GM19452 (cell line): Measurements from ENCODE around the gene FAM20A.
"Not testable (repeated sequence)": the region's sequence is repeated elsewhere in the genome, so short reads cannot be mapped to it uniquely, and the experiment has no call there.

ENCODE experiments used
- ATAC-seq: cut with Tn5 transposase; IDR thresholded peaks from one replicate; pipeline ENCODE4 v1.9.1; 2021; ENCODE audit not compliant: unreplicated experiment

Gene FAM20A

DNA sequence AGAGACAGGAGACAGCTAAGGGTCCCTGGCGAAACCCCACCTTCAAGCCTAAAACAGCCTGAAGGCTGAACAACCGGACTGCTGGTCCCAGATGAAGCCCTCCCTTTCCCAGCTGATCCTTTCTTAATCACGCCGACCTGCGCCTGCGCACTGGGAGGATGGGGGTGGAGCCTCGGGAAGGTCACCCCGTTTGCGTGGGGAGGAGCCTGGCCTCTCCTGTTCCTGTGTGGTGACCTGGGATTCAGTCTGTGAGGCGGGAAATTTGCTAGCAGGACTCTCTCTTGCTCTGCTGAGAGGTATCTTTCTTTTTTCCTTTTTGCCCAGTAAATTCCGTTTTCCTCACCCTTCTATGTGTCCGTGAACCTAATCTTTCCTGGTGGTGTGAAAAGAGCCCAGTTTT lies 9.6 kb downstream of the FAM20A start:
- ATAC-seq = no peak

DNA sequence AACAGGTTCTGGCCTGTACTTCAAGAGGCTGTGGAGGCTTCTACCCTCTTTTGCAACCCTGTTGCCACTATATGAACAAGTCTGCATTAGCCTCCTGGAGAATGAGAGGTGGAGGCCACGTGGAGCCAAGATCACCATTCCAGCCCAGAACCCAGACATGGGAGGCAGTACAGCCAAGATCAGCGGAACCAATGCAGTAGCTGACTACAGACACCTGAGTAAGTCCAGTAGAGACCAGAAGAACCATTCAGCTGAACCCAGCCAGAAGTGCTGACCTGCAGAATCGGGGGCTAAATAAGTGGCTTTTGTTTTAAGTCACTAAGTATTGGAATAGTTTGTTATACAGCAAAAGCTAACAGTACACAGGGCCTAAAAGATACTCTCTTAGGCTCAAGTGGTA lies 12.1 kb downstream of the FAM20A start:
- ATAC-seq = no peak

DNA sequence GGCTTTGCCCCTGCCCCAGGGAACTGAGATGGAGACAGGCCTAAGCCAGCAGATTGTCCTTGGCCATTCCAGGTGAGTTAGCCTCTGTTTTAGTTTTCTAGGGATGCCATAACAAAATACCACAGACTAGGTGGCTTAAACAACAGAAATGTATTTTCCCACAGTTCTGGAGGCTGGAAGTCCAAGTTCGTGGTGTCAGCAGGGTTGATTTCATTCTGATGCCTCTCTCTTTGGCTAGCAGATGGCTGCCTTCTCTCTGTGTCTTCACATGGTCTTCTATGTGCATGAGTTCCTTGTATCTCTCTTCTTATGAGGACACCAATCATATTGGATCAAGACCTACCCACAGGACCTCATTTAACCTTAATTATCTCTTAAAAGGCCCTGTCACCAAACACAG lies 12.8 kb downstream of the FAM20A start:
- no peak for ATAC-seq

DNA sequence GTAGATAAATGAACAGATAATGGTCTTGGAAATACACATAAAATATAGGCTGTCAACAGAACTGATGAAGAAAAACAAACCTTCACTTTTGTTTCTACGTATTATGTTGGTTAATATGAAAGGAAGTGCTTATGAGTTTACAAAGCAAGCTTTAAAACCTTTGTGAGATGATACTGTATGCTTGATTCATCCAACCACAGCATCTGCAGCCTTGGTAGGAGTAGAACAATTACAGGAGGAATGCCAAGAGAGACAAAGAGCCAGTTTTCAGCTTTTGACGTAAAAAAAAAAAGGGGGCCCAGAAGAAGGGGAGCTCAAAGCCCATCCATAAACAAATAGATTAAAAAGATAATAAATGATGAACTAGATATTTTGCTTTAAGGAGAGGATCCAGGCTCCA lies 13.3 kb downstream of the FAM20A start:
- no peak for ATAC-seq

DNA sequence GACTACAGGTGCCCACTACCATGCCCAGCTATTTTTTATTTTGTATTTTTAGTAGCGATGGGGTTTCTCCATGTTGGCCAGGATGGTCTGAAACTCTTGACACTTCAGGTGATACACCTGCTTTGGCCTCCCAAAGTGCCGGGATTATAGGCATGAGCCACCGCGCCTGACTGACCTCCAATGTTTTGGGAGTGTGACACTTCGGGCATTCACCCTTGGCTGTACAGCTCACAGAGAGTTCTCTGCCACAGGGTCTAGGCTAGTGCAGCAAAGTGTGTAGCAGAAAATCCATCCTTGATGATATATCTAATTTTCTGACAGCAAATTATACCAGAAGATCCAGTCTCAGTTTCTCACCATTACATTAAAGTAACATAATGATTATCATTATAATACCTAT lies 14.1 kb downstream of the FAM20A start:
- ATAC-seq = no peak

DNA sequence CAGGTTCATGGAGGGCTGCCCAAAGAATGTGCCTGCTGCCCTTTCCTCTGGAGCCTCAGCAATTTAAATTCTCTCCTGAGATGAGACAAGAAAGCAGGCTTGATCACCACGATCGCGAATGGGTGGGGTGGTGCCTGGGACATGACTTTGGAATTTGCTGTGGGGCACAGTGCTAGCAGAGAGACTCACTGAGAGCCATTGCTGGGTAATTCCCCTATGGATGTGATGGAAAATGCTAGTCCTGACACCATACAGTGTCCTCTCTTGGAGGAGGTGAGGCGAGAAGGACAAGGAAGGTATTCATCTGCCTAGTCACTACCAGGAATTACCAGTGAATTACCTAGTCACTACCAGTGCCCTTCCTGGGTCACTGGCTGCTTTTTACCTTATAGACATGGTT lies 15.5 kb downstream of the FAM20A start:
- no peak for ATAC-seq

DNA sequence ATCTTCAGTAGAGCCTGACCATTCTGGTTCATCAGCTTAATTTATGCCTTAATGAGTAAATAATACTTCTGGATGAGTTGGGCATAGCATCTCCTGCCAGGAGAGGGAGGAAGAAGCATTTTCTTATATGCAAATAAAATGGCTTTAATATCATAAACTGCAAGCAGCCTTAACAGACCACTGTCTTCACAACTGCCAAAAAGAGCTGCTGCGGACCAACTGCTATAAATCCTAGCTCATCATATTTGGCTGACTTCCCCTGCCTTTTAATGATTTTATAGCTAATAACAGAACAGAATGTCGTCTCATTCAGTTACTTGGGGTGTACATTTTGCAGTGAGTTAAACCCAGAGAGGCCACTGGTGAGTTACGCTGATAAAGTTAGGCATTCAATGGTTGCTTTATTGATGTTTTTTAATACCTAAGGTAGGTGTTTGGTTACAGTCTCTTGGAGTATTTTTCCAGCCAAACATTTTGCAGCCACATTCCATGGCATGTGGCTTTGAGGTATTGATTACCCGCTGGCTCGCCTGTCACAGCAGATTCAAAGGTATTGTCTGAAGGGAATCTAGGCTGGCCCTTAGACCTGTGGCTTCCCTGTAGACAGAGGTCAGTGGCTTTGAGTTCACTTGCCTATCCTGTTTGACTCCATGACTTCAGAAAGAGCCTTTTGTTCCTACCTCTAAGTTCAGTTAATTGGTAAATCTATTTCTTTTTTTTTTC lies 16.4 kb downstream of the FAM20A start:
- ATAC-seq = no peak

DNA sequence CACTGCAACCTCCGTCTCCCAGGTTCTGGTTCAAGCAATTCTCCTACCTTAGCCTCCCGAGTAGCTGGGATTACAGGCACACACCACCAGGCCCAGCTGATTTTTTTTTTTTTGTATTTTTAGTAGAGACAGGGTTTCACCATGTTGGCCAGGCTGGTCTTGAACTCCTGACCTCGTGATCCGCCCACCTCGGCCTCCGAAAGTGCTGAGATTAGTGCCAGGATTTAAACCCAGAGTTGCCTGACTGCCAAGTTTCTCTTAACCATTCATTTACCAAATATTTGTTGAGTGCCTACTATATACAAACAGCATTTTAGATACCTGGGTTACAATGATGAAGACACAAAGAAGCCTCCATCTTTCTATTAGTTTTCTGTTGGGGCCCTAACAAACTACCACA lies 18.3 kb downstream of the FAM20A start:
- not testable (repeated sequence) for ATAC-seq

DNA sequence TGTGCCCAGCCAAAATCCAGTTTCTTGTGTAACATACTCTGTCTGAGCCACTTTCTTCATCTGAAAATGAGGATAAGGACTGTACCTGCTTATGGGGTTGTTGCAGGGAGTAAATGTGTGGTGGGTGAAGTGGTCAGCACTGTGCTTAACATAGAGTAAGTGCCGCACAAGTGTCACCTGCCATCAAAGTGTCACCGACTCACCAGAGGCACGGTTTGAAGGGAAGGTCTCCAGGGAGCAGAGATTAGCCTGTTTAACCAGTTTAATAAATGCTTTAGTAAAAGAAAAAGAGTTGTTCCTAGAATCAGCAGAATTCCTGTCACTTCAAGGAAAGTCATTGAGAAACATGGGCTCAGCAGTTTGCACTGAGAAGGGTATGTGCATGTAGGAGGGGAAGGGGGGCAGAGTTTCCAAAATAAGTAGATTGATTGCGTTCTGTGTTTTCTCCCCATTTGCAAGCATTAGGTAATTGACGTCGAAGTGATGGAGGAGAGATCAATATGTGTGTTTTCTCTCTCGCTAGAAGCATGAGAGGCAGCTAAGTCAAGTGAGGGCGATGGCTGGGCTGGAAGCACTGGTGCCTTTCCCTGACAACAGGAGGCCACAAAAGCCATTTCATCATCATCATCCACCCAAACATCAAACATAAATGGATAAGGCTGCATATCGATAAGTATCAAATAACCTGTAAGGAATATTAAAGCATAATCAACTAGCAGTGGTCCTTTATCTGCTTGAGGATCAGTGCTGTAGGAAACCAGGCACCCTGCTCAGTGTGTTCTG lies 19.1 kb downstream of the FAM20A start:
- no peak for ATAC-seq

DNA sequence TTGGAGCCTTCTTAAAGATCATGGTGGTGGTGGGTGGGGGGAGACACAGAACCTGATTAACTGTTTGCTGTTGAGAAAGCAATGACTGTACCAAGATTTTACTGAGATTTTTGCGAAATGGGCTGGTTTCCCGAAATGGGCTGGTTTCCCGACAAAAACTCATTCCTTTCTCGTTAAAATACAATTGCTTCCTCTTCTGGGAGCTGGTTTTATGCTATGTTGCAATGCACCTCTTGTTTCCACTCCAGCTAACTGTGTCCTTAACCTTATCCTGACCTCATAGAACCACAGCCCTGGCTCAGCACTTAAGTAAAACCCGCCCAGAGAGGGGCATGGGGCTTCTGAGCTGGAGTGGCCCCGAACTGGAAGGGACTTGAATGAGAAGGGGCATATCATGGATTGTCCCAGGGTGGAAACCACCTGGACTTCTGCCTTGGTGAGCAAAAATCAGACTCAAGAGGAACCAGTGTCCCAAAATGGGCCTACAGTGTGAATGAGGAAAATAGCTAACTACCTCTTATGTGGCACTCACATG lies 20.9 kb downstream of the FAM20A start:
- ATAC-seq = no peak

DNA sequence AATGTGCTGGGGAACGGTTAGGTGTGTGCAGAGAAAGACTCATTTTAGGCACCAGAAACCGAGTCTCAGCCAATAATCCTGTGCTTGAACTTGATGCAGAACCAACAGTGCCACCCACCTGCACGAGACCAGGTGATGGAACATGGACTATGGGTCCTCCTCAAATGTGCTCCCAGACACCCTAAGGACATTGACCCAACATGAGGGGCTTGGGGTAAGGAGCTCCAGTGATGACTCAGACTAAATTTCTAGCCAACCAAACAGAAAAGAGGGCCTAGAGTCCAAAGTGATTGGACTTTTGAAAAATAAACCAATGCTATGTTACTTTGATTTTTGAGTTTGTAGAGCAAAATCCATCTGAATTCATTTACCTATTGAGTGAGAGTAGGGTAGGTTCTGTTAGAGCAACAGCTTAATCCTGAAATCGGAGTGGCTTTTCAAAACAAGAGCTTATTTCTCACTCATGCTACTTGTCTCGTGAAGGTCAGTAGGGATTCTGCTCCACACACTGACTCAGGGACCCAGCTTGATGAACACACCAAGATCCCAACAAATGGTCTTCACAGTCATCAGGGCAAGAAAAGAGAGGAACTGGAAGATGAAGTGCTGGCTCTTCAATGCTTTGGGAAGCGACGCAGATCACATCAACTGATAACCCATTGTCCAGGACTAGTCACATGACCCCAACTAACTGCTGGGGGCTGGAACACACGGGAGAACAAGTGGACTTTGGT lies 21.8 kb downstream of the FAM20A start:
- no peak for ATAC-seq

DNA sequence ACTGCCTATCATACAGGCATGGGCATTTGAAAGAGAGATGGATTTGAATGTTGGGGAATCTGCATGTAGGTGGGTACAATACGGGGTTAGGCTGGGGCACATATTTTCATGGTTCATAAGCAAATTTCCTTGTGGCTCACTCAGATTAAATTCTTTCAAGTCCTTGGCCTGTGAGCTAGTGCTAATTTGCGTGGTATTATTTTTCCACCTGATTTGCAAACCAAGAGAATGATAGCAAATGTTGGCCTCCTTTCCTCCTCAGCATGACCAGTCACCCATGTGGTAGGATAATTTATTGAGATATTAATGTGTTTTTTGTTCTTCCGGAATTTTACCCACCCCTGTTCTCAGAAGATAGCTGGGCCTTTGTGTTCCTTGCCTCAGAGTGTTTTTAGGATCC lies 22.9 kb downstream of the FAM20A start:
- ATAC-seq = no peak

DNA sequence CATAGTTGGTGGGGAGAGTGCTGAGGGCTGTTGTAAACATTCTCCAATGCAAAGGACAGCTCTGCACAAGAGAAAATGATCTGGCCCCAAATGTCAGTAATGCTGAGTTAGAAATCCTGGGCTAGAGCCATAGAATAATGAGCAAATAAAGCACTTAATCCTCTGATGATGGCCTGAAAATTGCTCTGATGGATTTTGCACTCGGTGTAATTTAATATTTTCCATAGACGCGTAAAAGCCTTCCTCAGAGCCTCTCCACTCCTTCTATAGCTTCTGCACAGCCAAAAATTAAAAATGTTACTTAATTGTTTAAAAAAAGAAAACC lies 23.7 kb downstream of the FAM20A start:
- ATAC-seq = no peak

DNA sequence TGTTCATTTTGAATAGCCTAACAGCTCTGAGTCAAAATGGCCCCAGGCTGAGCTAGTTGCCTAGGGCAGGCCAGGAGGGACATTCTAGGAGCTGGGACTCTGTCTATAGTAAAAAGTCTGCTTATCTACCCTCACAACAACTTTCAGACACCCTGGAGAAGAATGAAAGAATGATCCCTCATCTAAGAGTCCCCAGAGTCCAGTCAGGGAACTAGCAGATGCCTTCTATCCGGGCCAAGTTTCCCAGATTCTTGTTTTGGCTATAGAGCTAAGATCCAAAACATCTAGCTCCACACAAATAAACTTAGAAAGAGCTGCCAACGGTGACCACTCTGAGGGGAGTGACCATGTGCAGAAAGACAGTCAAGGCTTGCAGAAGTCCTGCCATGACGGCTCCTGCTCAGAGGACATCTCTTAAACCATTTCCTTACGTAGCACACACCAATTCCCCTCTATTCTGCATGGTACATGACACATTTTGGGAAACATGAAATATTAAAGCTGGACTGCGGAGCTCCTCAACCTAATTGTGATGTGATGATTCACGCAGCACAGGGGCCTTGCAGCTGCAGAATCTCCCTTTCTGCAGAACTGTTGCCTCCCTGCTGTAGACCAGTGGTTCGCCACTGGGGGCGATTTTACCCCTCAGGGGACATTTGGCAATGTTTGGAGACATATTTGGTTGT lies 24.2 kb downstream of the FAM20A start:
- ATAC-seq = no peak

DNA sequence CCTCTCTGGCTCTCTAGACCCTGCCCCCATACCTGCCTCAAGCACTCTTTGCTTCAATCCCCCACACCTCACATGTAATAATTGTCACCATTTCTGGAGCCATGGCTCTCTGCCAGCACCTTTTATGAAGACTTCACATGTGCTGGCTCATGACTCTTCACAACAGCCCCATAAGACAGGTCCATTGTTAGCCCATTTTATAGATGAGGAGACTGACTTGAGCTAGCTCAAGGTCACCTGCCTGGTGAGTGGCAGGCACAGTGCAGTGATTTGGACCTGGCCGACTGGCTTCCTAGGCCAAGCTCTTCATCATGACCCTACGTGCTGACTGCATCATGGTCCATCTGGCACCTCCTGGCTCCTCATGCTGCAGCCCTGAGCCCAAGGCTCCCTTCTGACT lies 25.0 kb downstream of the FAM20A start:
- ATAC-seq = no peak

DNA sequence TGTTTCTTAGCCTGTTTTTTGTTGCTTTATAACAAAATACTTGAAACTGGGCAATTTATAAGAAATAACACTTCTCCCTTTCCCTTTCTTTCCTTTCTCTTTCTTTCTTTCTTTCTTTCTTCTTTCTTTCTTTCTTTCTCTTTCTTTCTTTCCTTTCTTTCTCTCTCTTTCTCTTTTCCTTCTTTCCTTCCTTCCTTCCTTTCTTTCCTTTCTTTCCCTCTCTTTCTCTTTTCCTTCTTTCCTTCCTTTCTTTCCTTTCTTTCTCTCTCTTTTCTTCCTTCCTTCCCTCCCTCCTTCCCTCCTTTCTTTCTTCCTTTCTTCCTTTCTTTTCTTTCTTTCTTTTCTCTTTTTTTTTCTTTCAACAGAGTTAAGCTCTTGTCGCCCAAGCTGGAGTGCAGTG lies 27.8 kb downstream of the FAM20A start:
- ATAC-seq = no peak

DNA sequence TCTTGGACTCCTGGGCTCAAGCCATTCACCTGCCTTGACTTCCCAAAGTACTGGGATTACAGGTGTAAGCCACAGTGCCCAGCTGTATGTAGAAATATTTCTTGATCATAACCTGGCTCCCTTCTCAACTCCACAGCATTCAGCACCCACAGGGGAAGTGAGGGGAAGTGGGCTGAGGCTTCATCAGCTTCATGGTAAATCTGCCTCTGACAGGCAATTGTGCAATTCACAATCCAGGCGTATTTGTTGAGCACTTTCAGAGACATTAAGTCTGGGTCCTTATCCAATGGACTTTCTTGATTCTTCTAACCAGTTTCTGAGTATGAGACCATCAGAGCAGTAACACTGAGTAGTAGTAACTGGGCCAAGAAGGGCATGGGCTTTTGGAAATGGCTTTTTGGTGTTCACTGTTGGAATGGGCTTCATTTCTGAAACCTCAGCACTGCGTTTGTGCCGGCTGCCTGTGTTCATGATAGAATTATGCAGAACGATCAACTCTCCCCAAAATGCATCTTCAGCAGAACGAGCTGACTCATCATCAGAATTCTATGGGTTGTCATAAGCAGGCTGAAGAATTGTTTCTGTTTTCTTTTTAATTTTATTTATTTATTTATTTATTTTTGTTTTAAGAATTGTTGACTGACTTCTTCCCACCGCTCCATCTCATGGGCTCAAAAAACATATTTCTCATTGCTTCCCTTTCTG lies 28.9 kb downstream of the FAM20A start:
- no peak for ATAC-seq

DNA sequence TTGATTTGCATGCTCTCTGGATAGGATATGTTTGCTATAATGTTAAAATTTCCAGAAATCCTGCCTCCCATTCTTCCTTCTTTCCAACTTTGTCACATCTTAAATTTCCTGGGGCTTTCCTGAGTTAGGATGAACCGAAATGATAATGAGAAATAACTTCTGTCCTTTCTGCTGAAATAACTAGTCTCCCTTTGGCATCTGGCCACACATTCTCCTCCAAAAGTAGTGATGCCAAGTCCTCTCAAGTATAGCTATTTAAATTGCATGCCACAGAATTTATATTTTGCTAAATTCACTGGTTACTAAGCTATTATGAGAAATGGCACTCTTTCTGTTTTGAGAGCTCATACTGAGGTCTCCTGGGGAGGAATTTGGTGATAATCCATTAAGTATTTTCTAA lies 30.6 kb downstream of the FAM20A start:
- no peak for ATAC-seq

DNA sequence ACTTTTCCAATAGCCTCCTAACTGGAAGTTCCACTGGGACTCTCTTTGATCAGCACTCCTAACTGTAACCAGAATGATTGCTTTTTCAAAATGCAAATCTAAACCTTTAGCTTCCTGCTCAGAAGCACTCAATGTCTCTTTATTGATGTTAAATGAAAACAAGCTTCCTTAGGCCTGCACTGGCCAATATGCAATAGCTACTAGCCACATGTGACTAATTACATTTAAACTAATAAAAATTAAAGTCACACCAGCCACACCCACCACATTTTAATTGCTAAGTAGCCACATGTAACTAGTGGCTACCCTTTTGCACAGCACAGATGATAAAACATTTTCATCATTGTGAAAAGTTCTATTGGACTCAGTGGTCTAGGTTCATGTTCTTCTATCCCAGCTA lies 31.8 kb downstream of the FAM20A start:
- no peak for ATAC-seq

DNA sequence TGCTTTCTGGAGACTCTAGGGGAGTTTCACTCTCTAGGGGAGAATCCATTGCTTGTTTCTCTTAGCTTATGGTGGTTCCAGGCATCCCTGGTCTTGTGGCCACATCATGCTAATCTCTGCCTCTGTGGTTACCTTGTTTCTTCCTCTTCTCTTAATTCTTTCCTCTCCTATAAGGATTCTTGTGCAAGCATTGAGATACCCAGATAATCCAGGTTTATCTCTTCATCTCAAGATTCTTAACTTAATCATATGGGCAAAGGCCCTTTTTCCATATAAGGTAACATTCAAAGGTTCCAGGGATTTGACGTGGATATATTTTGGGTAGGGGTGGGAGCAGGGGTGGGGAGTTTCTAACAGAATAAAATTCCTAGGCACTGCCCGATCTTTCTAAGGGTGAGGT lies 32.6 kb downstream of the FAM20A start:
- ATAC-seq = no peak

DNA sequence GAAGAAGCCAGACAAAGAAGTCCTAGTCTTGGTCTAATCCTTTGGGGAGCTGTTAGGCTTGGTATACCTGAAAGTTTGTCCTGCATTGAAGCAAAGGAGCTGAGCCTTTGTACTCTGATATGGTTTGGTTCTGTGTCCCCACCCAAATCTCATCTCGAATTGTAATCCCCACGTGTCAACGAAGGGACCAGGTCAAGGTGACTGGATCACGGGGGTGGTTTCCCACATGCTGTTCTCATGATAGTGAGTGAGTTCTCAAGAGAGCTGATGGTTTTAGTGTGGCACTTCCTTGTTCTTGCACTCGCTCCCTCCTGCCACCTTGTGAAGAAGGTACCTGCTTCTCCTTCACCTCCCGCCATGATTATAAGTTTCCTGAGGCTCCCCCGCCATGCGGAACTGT lies 33.6 kb downstream of the FAM20A start:
- no peak for ATAC-seq
